Measurements from ENCODE around the gene CTNS.

- TF ChIP-seq POLR2A (IDR thresholded peaks at IDR 0.05) (no peak), CTCF (IDR thresholded peaks at IDR 0.05) (no peak)
Measured at GRCh38 chr17:3681057-3681456, 44.5 kb downstream of the CTNS start.
